Activated CD4-positive, alpha-beta T cell treated with anti-CD3 and anti-CD28 coated beads, Interleukin-2, amount 50 U/mL, for 24 hours (primary cell): ENCODE measurements around the gene MBTPS2.
"Not testable (repeated sequence)": the region's sequence is repeated elsewhere in the genome, so short reads cannot be mapped to it uniquely, and the experiment has no call there.

Experiments used
- DNase-seq, 2 donors: peaks; one replicate each; pipeline ENCODE4 v3.0.0-alpha.2; 2020; ENCODE audit warnings: low read depth in 1 of 2, low spot score in 1 of 2

Gene MBTPS2

GRCh38 chrX:21839334-21840192, at the start of gene MBTPS2:
TSS of gene MBTPS2 (plus strand) at chrX:21839617. CDS start at chrX:21839735, 118 bp downstream.
- DNase-seq: peak; percentile 50 to 76

DNA sequence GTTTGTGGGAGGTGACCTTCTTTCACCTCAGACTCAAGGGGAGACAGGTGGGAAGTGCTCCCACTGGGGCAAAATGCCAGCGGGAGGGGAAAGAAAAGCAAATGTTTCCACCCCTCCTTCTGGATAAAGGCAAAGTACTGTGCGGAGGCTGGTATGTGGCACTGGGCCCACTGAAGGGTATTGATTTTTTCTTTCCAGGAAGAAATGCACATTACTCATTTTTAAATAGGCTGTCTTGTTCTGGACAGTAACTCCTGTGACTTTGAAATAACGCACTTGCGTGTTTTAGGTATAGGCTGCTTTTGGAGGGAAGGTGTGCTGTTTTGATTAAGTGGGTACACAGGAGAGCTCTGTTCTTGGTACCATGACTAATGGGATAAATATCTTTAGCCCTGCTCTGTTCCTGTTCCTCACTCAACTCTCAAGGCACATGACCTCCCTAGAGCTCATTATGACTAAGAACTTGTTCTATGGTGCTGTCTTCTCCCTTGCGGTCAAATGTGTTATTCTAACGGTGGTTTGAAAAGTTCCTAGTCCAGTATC, 40.7 kb upstream of the MBTPS2 start:
- no peak for DNase-seq

- DNase-seq: no peak
Measured at GRCh38 chrX:21799767-21800166, 39.6 kb upstream of the MBTPS2 start.

- DNase-seq: no peak
Measured at GRCh38 chrX:21800344-21800770, 39.1 kb upstream of the MBTPS2 start.

DNA sequence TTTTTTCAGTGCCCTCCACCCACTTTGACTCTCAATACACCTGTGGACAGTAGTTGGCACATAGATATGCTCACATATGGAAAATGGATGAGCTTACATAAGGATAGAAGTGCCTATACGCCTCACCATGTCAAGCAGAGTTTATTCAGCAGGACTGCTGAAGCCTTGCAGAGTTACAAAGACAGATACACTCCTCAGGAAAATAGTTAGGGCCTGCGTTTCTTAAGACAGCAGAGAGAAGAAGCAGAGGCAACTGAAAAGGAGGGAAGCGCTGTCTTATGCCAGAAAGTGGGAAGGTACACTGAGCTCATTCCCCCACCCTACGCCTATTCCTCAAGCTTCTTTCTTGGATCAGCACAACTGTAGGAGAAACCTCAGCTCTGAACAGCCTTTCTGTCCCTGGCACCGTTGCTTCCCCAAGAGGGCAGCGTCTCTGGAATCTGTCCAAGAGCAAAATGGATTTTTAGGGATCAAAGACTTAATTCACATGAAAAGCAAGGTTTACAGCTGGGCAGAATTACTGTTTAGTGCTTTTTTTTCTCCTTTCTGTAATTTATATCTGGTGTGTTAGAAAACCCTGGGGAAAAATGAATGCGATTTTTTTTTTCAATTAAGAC, 37.3 kb upstream of the MBTPS2 start:
- DNase-seq: no peak

GRCh38 chrX:21802839-21803238, 36.6 kb upstream of the MBTPS2 start:
- DNase-seq: no peak

DNA sequence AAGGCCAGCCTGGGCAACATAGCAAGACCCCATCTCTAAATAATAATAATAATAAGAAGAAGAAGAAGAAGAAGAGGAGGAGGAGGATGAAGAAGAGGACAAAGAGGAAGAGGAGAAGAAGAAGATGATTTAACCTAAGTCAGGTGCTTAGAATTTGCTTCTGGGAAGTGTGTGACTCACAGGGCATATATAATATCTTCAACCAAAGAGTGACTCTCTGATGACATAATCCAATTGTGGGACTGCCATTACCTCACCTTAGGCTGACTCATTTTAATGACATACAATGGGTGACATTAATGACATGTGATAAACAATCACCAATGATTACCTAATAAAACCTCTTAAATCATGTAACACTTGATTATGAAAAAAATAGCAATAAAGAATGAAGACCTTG, 32.7 kb upstream of the MBTPS2 start:
- DNase-seq: no peak

- DNase-seq: no peak
Measured at GRCh38 chrX:21811832-21812231, 27.6 kb upstream of the MBTPS2 start.

GRCh38 chrX:21812628-21813027, 26.8 kb upstream of the MBTPS2 start:
- DNase-seq: no peak

- DNase-seq: no peak
Measured at GRCh38 chrX:21813612-21814368, 25.6 kb upstream of the MBTPS2 start.

- no peak for DNase-seq
Measured at GRCh38 chrX:21816136-21816535, 23.3 kb upstream of the MBTPS2 start.

GRCh38 chrX:21820170-21820569, 19.2 kb upstream of the MBTPS2 start:
- DNase-seq: not testable (repeated sequence)

DNA sequence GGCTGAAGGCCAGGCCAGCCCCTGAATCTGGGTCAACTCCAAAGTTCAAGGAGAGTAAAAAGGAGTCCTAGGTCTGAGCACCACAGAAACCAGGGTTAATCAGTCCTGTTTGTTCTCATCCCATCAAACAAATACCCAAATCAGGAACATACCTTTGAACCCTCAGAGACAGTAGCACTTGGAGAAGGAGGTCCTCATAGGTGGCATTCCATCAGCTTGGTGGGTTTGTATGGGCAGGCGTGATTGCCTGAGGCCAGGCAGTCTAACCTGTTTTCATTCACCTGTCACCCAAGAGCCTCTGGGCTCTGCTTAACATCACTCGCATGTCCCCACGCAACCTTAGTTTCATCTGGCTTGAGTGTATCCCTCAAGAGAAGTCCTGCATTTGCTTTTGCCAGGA, 17.5 kb upstream of the MBTPS2 start:
- no peak for DNase-seq

- DNase-seq: no peak
Measured at GRCh38 chrX:21831496-21831895, 7.9 kb upstream of the MBTPS2 start.

DNA sequence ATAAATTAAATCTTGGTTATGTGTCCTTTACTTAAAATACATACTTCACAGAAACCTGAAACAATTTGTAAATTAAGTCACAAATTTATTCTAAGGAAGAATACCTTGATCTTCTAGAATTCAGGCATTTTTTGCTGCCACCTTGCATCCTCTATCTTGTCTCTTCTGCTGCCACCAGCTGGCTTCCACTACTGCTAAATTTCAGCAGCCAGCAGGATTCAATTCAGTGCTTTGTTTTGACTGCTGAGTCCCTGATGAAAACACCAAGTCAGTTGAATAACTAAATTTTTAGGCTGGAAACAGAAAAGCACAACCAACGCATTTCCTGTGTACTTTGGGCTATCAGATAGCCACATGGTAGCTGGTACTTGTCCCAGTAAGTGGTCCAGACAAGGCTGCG, 2.4 kb upstream of the MBTPS2 start:
- DNase-seq: no peak

- no peak for DNase-seq
Measured at GRCh38 chrX:21838937-21839333, 482 bp upstream of the MBTPS2 start.

GRCh38 chrX:21840193-21840545, 752 bp downstream of the MBTPS2 start:
- DNase-seq: peak in 1 of 2 donors; percentile 3

GRCh38 chrX:21843179-21843578, 3.8 kb downstream of the MBTPS2 start:
- no peak for DNase-seq

GRCh38 chrX:21845096-21845495, 5.7 kb downstream of the MBTPS2 start:
- DNase-seq: no peak

DNA sequence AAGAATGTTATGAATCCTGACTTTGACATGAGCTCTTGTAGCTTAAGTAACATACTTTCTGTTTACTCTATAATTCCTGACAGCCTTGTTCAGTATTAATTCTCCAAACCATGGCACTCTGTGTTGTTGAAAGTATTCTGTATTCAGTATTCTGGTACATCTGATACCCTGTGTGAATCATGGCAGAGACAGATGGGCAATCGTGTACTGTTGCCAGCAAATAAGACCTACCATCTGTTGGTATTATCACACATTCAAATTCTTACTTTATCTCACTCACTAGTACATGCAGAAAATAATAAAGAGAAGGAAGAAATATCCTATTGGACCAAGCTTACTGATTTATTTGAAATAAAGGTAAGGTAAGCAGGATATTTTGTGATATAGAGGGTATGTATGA, 7.9 kb downstream of the MBTPS2 start:
- DNase-seq: no peak

DNA sequence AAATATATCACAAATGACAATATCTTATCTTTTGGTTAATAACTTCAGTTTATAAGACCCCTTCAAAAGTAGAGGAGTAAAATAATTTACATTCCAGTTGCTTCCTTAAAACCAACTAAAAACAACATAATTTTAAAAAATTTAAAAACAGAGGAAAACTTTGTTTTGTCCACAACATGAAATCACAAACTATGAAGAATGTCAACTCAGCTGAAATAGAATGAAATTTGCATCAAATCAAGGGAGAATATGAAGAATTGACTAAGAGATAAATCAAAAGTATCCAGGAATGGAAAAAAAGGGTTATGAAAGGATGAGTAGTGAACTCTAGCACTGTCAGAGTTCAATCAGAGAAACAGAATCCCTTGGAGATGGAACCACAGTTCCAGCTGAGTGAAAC, 14.2 kb downstream of the MBTPS2 start:
- DNase-seq: no peak

DNA sequence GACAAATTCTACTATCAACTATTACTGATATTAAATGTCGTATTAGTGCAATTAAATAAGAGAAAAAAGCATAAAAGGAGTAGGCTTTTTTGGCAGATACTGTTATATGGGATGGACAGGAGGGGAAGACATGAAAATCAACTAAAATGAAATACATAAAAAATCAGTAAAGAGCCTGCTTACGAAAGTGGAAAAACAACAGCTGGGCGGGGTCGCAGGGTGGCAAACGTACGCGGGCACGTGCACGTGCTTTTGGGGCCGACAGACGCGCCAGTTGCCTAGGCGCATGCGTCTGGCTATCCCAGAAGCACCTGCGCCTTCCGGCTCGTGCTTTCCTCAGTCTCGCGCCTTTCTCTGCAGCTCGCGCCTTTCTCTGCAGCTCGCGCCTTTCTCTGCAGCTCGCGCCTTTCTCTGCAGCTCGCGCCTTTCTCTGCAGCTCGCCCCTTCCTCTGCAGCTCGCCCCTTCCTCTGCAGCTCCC, 16.6 kb downstream of the MBTPS2 start, which contains the start of gene YY2:
Gene YY2 (plus strand): TSS at position 51 of the 479 bp plus-strand sequence. CDS start 498 bp downstream, outside the sequence.
- no peak for DNase-seq
